Common myeloid progenitor, CD34-positive (primary cell): Measurements from ENCODE around the gene LCE1C.

Experiments used
- CTCF ChIA-PET: fragments of 350-600 bp; sonication (Branson Sonifier 250); formaldehyde crosslinking; loops from one replicate; lab custom pipeline; 2021; ENCODE audit warnings: antibody characterized with exemption; lab: Charles Lee
- POLR2A ChIA-PET: fragments of 350-600 bp; sonication (Branson Sonifier 250); formaldehyde crosslinking; loops from one replicate; lab custom pipeline; 2021; ENCODE audit warnings: antibody characterized with exemption; lab: Charles Lee
- DNase-seq, 3 donors: peaks; one replicate each; pipeline versions ENCODE4 v3.0.0 to v3.0.0-alpha.2; 2013
- H3K27ac ChIP-seq, 2 experiments: 1 replicate in 1 of 2; 2 replicates in 1 of 2; pipeline ENCODE4 v1.7.0; 2013; ENCODE audit warnings: inconsistent platforms in 2 of 2, low read length in 2 of 2, mild to moderate bottlenecking in 2 of 2, low read depth in 1 of 2, moderate library complexity in 1 of 2; ENCODE audit not compliant: severe bottlenecking in 2 of 2, insufficient read depth in 1 of 2, poor library complexity in 1 of 2
- H3K27me3 ChIP-seq, 5 experiments: replicated peaks in 2 of 5; 1 replicate in 3 of 5; 2 replicates in 2 of 5; pipeline versions ENCODE4 v1.6.1 to v1.7.0; 2013; ENCODE audit warnings: low read length in 4 of 5, mild to moderate bottlenecking in 2 of 5, moderate library complexity in 2 of 5, inconsistent platforms in 1 of 5; ENCODE audit not compliant: insufficient read depth in 5 of 5, control insufficient read depth in 4 of 5
- H3K36me3 ChIP-seq, 4 experiments: 1 replicate in 2 of 4; 2 replicates in 2 of 4; pipeline versions ENCODE4 v1.6.1 to v1.7.0; 2013; ENCODE audit warnings: low read length in 3 of 4, control low read depth in 1 of 4, mild to moderate bottlenecking in 1 of 4; ENCODE audit not compliant: control insufficient read depth in 4 of 4, insufficient read depth in 4 of 4
- H3K4me1 ChIP-seq, 4 experiments: 1 replicate in 3 of 4; 2 replicates in 1 of 4; pipeline versions ENCODE4 v1.6.1 to v1.7.1; 2013; ENCODE audit warnings: low read length in 3 of 4, mild to moderate bottlenecking in 3 of 4, control low read depth in 1 of 4, inconsistent platforms in 1 of 4, moderate library complexity in 1 of 4; ENCODE audit not compliant: control insufficient read depth in 4 of 4, insufficient read depth in 4 of 4; ENCODE audit errors: control extremely low read depth in 1 of 4
- H3K4me3 ChIP-seq, 7 experiments: 1 replicate in 4 of 7; 2 replicates in 3 of 7; pipeline versions ENCODE4 v1.5.1 to v1.7.0; 2013; ENCODE audit warnings: mild to moderate bottlenecking in 7 of 7, low read length in 6 of 7, moderate library complexity in 6 of 7, inconsistent platforms in 2 of 7, low read depth in 2 of 7, control low read depth in 1 of 7; ENCODE audit not compliant: insufficient read depth in 4 of 7, control insufficient read depth in 1 of 7; ENCODE audit errors: extremely low read depth in 1 of 7
- H3K9me3 ChIP-seq, 5 experiments: 1 replicate in 4 of 5; 2 replicates in 1 of 5; pipeline versions ENCODE4 v1.6.1 to v1.7.1; 2013; ENCODE audit warnings: low read length in 4 of 5, mild to moderate bottlenecking in 2 of 5, inconsistent platforms in 1 of 5, low read depth in 1 of 5, moderate library complexity in 1 of 5; ENCODE audit not compliant: control insufficient read depth in 4 of 5, insufficient read depth in 2 of 5; ENCODE audit errors: control extremely low read depth in 1 of 5
- WGBS: methylation state at CpG from one replicate; pipeline ENCODE4 v1.1.5; 2013; ENCODE audit not compliant: insufficient coverage; 5-methylcytosine and 5-hydroxymethylcytosine counted together

LCE1C gene

GRCh38 chr1:152817309-152817708 lies 10.9 kb upstream of the LCE1C start:
- no peaks in the 10 kb centered on the region for H3K4me1 ChIP-seq
- CTCF ChIA-PET = no interaction called here
- H3K4me3 ChIP-seq = no peak overlapping the region
- DNase-seq = no peak
- POLR2A ChIA-PET = no interaction called here
- H3K9me3 ChIP-seq = no peaks in the 10 kb centered on the region
- no peak overlapping the region for H3K27ac ChIP-seq
- H3K27me3 ChIP-seq = peaks cover 0 to 1% (median 0%) of the 10 kb centered on the region in 5 experiments
- no peaks in the 10 kb centered on the region for H3K36me3 ChIP-seq
- WGBS = 93% methylated on average over 6 of the region's 6 CpGs

GRCh38 chr1:152811671-152812070 lies 5.2 kb upstream of the LCE1C start, which contains the start of gene LCE1B:
LCE1B (plus strand) TSS chr1:152811971; CDS start chr1:152812447, 476 bp downstream.
- ChIA-PET POLR2A (no interaction called here), CTCF (no interaction called here)
- Histone ChIP-seq H3K27ac (no peak within 1 kb of the TSS), H3K4me1 (no peaks in the 10 kb centered on the region), H3K27me3 (peaks cover 0 to 6% (median 2%) of the 10 kb centered on the region in 5 experiments), H3K4me3 (no peak within 1 kb of the TSS), H3K36me3 (no peaks in the 10 kb centered on the region), H3K9me3 (no peaks in the 10 kb centered on the region)
- no peak for DNase-seq
- WGBS = 100% methylated on average over 2 of the region's 2 CpGs

- DNase-seq = no peak
- Histone ChIP-seq H3K27ac (no peak overlapping the region), H3K27me3 (peaks cover 0 to 6% (median 2%) of the 10 kb centered on the region in 5 experiments), H3K4me3 (no peak overlapping the region), H3K4me1 (no peaks in the 10 kb centered on the region), H3K9me3 (no peaks in the 10 kb centered on the region), H3K36me3 (no peaks in the 10 kb centered on the region)
- WGBS = 72% methylated on average over 2 of the region's 2 CpGs
- ChIA-PET CTCF (no interaction called here), POLR2A (no interaction called here)
Measured at GRCh38 chr1:152811050-152811449, 4.6 kb upstream of the LCE1C start.

DNA sequence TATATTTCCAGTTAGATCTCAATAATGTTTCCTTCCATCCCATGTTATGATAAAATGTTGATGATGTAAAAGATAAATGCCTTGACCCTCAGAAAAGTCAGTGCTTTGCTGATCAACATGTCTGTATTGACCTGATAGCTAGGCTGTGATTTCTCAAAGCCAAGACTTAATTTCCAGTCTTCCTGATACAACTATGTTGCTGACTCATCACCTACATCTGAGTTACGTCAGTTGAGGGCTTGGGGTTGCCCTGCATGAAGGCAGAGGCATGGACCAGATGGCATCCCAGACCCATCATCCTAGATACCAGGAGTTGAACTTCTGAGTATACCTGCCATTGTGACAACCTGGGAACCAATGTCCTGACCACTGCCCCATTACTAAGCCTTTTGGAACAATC lies 5.1 kb downstream of the LCE1C start:
- no peak overlapping the region for H3K27ac ChIP-seq
- no peak for DNase-seq
- H3K4me1 ChIP-seq = no peaks in the 10 kb centered on the region
- no peaks in the 10 kb centered on the region for H3K9me3 ChIP-seq
- H3K27me3 ChIP-seq = peaks cover 0 to 9% (median 2%) of the 10 kb centered on the region in 5 experiments
- no peak overlapping the region for H3K4me3 ChIP-seq
- WGBS = 89% methylated on average over 1 of the region's 1 CpG
- CTCF ChIA-PET = no interaction called here
- H3K36me3 ChIP-seq = no peaks in the 10 kb centered on the region
- POLR2A ChIA-PET = no interaction called here

GRCh38 chr1:152796421-152796820 lies 10.0 kb downstream of the LCE1C start, which contains the start of gene LCE1D:
LCE1D (plus strand) TSS chr1:152796721; CDS start chr1:152797795, 1,074 bp downstream.
- ChIA-PET POLR2A (no interaction called here), CTCF (no interaction called here)
- 100% methylated on average over 1 of the region's 3 CpGs for WGBS
- Histone ChIP-seq H3K27me3 (peaks cover 0 to 7% (median 0%) of the 10 kb centered on the region in 5 experiments), H3K4me3 (no peak within 1 kb of the TSS), H3K36me3 (no peaks in the 10 kb centered on the region), H3K4me1 (no peaks in the 10 kb centered on the region), H3K27ac (no peak within 1 kb of the TSS), H3K9me3 (no peaks in the 10 kb centered on the region)
- no peak for DNase-seq

DNA sequence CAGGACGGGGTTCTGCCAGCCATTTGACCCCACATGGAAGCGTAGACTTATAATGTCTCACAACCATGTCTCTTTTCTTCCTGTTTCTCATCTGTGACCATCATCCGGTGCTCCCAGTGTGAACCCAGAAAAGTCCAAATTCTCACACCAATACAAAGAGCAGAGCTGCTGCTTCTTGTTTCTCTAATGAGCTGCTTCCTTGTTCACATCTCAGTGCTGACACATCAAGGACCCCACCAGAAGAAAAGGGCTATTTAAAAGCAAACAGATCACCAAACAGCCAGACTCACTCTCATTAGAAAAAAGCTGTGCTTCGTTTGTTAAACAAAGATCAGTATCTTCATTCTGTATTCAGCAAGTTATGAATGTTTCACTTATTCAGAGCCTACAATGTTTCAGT lies 10.8 kb downstream of the LCE1C start:
- no peaks in the 10 kb centered on the region for H3K4me1 ChIP-seq
- H3K9me3 ChIP-seq = no peaks in the 10 kb centered on the region
- no peak for DNase-seq
- WGBS = no CpG with 5 or more reads among the region's 4 CpGs
- H3K36me3 ChIP-seq = no peaks in the 10 kb centered on the region
- H3K27ac ChIP-seq = no peak overlapping the region
- H3K27me3 ChIP-seq = peaks cover 0 to 6% (median 0%) of the 10 kb centered on the region in 5 experiments
- H3K4me3 ChIP-seq = no peak overlapping the region
- CTCF ChIA-PET = no interaction called here
- POLR2A ChIA-PET = no interaction called here

DNA sequence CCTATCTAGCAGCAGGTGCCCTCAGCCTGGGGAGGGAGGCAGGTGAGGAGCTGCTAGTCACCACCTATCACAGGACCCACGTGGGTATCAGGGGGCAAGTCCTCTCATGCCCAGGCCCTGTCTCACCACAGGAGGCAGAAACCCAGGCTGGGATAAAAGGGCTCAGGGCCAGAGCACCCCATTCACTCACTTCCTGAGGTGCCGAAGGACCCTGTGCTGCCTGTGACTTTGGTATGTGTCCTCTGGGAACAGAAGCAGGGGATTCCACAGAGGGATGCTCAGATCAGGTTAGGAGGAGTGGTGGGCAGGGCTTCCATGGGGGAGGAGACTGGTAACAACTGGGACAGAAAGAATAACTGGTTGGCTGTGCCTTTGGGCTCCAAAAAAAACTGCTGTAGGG lies 20.4 kb downstream of the LCE1C start, which contains the start of gene LCE1E:
Gene LCE1E (plus strand): TSS at position 181 of the 400 bp plus-strand sequence. CDS start 1,043 bp downstream, outside the sequence.
- Histone ChIP-seq H3K36me3 (no peaks in the 10 kb centered on the region), H3K4me3 (no peak within 1 kb of the TSS), H3K27me3 (peaks cover 0 to 14% (median 2%) of the 10 kb centered on the region in 5 experiments), H3K27ac (no peak within 1 kb of the TSS), H3K9me3 (no peaks in the 10 kb centered on the region), H3K4me1 (no peaks in the 10 kb centered on the region)
- no peak for DNase-seq
- CTCF ChIA-PET = no interaction called here
- 29% methylated on average over 1 of the region's 2 CpGs for WGBS
- POLR2A ChIA-PET = no interaction called here
